ENCODE measurements around the gene C10orf67. TPM values are rescaled to one million over a fixed set of nuclear protein-coding genes. Genes with fewer than 3 reads are reported as not detected.

Gene C10orf67
- polyA plus RNA-seq, 6 donors from 2014 or later, result not detected

GRCh38 chr10:23194966-23195845 is 149.4 kb downstream of the C10orf67 start:
- peak overlapping the region in 1 of 8 donors; percentile 49 for H3K4me3 Mint-ChIP-seq
- ATAC-seq (ENCODE audit: low read depth in 2 of 2), result no peak
- peaks cover 51 to 70% (median 61%) of the 10 kb centered on the region in 3 donors for H3K27me3 Mint-ChIP-seq
- H3K36me3 Mint-ChIP-seq, result peaks cover 0 to 3% of the 10 kb centered on the region in 2 donors
- H3K27ac Mint-ChIP-seq, result peak overlapping the region in 1 of 6 donors; percentile 52
- H3K4me1 Mint-ChIP-seq, result peaks cover 2 to 6% (median 4%) of the 10 kb centered on the region in 3 donors
- DNase-seq, result no peak
- H3K9me3 Mint-ChIP-seq, result peaks cover 0 to 4% (median 0%) of the 10 kb centered on the region in 7 donors

GRCh38 chr10:23194471-23194965 is 150.1 kb downstream of the C10orf67 start:
- Mint-ChIP-seq H3K36me3 (peaks cover 0 to 6% of the 10 kb centered on the region in 2 donors), H3K27ac (no peak overlapping the region), H3K4me1 (peaks cover 2 to 6% (median 4%) of the 10 kb centered on the region in 3 donors), H3K4me3 (no peak overlapping the region), H3K27me3 (peaks cover 53 to 70% (median 60%) of the 10 kb centered on the region in 3 donors), H3K9me3 (peaks cover 0 to 5% (median 0%) of the 10 kb centered on the region in 7 donors)
- ATAC-seq (ENCODE audit: low read depth in 2 of 2), result no peak
- DNase-seq, result no peak

- Mint-ChIP-seq H3K9me3 (peaks cover 0 to 5% (median 0%) of the 10 kb centered on the region in 7 donors), H3K27ac (peak overlapping the region in 1 of 6 donors; percentile 76), H3K4me1 (peaks cover 2 to 6% (median 4%) of the 10 kb centered on the region in 3 donors), H3K4me3 (peak overlapping the region in 1 of 8 donors; percentile 20), H3K36me3 (peaks cover 0 to 6% of the 10 kb centered on the region in 2 donors), H3K27me3 (peaks cover 59 to 78% (median 68%) of the 10 kb centered on the region in 3 donors)
- DNase-seq (no peak), ATAC-seq (ENCODE audit: low read depth in 2 of 2) (no peak)
Observed at GRCh38 chr10:23193435-23194074, 151.0 kb downstream of the C10orf67 start.

GRCh38 chr10:23192712-23193434 is 151.7 kb downstream of the C10orf67 start:
- H3K27ac Mint-ChIP-seq, result no peak overlapping the region
- peaks cover 0 to 6% of the 10 kb centered on the region in 2 donors for H3K36me3 Mint-ChIP-seq
- no peak for DNase-seq
- no peak overlapping the region for H3K4me3 Mint-ChIP-seq
- peaks cover 0 to 5% (median 0%) of the 10 kb centered on the region in 7 donors for H3K9me3 Mint-ChIP-seq
- peaks cover 59 to 78% (median 68%) of the 10 kb centered on the region in 3 donors for H3K27me3 Mint-ChIP-seq
- peaks cover 2 to 6% (median 4%) of the 10 kb centered on the region in 3 donors for H3K4me1 Mint-ChIP-seq
- no peak for ATAC-seq (ENCODE audit: low read depth in 2 of 2)

- Mint-ChIP-seq H3K4me1 (peaks cover 2 to 6% (median 4%) of the 10 kb centered on the region in 3 donors), H3K4me3 (no peak within 1 kb of the TSS), H3K27me3 (peaks cover 58 to 79% (median 67%) of the 10 kb centered on the region in 3 donors), H3K27ac (peak within 1 kb of the TSS in 1 of 6 donors; percentile 37), H3K9me3 (peaks cover 0 to 5% (median 0%) of the 10 kb centered on the region in 7 donors), H3K36me3 (peaks cover 0 to 6% of the 10 kb centered on the region in 2 donors)
- no peak for ATAC-seq (ENCODE audit: low read depth in 2 of 2)
- no peak for DNase-seq
Observed at GRCh38 chr10:23191764-23192711, 152.6 kb downstream of the C10orf67 start, which contains the start of gene PTF1A. Gene PTF1A, plus strand, starts transcription at chr10:23192312. Its CDS starts 219 bp downstream, at chr10:23192531.

- peak overlapping the region in 1 of 8 donors; percentile 21 for H3K4me3 Mint-ChIP-seq
- DNase-seq, result no peak
- peaks cover 0 to 5% (median 0%) of the 10 kb centered on the region in 7 donors for H3K9me3 Mint-ChIP-seq
- H3K4me1 Mint-ChIP-seq, result peaks cover 2 to 6% (median 4%) of the 10 kb centered on the region in 3 donors
- H3K36me3 Mint-ChIP-seq, result peaks cover 0 to 6% of the 10 kb centered on the region in 2 donors
- ATAC-seq (ENCODE audit: low read depth in 2 of 2), result no peak
- peaks cover 55 to 77% (median 58%) of the 10 kb centered on the region in 3 donors for H3K27me3 Mint-ChIP-seq
- peak overlapping the region in 1 of 6 donors; percentile 37 for H3K27ac Mint-ChIP-seq
Observed at GRCh38 chr10:23190872-23191763, 153.5 kb downstream of the C10orf67 start.

- no peak overlapping the region for H3K4me3 Mint-ChIP-seq
- no peak overlapping the region for H3K27ac Mint-ChIP-seq
- peaks cover 2 to 6% (median 4%) of the 10 kb centered on the region in 3 donors for H3K4me1 Mint-ChIP-seq
- H3K27me3 Mint-ChIP-seq, result peaks cover 53 to 70% (median 58%) of the 10 kb centered on the region in 3 donors
- H3K36me3 Mint-ChIP-seq, result peaks cover 0 to 6% of the 10 kb centered on the region in 2 donors
- ATAC-seq (ENCODE audit: low read depth in 2 of 2), result no peak
- DNase-seq, result no peak
- peaks cover 0 to 5% (median 0%) of the 10 kb centered on the region in 7 donors for H3K9me3 Mint-ChIP-seq
Observed at GRCh38 chr10:23189024-23189423, 155.6 kb downstream of the C10orf67 start.

GRCh38 chr10:23187155-23187554 is 157.4 kb downstream of the C10orf67 start:
- DNase-seq (no peak), ATAC-seq (ENCODE audit: low read depth in 2 of 2) (no peak)
- Mint-ChIP-seq H3K4me3 (no peak overlapping the region), H3K4me1 (peaks cover 0 to 2% (median 0%) of the 10 kb centered on the region in 3 donors), H3K9me3 (peaks cover 0 to 10% (median 0%) of the 10 kb centered on the region in 7 donors), H3K27me3 (peaks cover 49 to 69% (median 54%) of the 10 kb centered on the region in 3 donors), H3K27ac (no peak overlapping the region), H3K36me3 (peaks cover 0 to 6% of the 10 kb centered on the region in 2 donors)

GRCh38 chr10:23186697-23187096 is 157.9 kb downstream of the C10orf67 start:
- Mint-ChIP-seq H3K4me1 (peaks cover 0 to 2% (median 0%) of the 10 kb centered on the region in 3 donors), H3K9me3 (peaks cover 0 to 10% (median 0%) of the 10 kb centered on the region in 7 donors), H3K27me3 (peaks cover 53 to 69% (median 54%) of the 10 kb centered on the region in 3 donors), H3K27ac (no peak overlapping the region), H3K4me3 (no peak overlapping the region), H3K36me3 (peaks cover 0 to 6% of the 10 kb centered on the region in 2 donors)
- no peak for DNase-seq
- ATAC-seq (ENCODE audit: low read depth in 2 of 2), result no peak

- H3K4me3 Mint-ChIP-seq, result no peak overlapping the region
- peaks cover 0 to 2% (median 0%) of the 10 kb centered on the region in 3 donors for H3K4me1 Mint-ChIP-seq
- H3K27me3 Mint-ChIP-seq, result peaks cover 54 to 64% (median 54%) of the 10 kb centered on the region in 3 donors
- DNase-seq (no peak), ATAC-seq (ENCODE audit: low read depth in 2 of 2) (no peak)
- H3K36me3 Mint-ChIP-seq, result peaks cover 0 to 6% of the 10 kb centered on the region in 2 donors
- H3K9me3 Mint-ChIP-seq, result peaks cover 0 to 10% (median 0%) of the 10 kb centered on the region in 7 donors
- no peak overlapping the region for H3K27ac Mint-ChIP-seq
Observed at GRCh38 chr10:23186178-23186577, 158.4 kb downstream of the C10orf67 start.

- Mint-ChIP-seq H3K4me3 (no peak overlapping the region), H3K9me3 (peaks cover 0 to 12% (median 0%) of the 10 kb centered on the region in 7 donors), H3K4me1 (peaks cover 0 to 6% (median 4%) of the 10 kb centered on the region in 3 donors), H3K36me3 (no peaks in the 10 kb centered on the region), H3K27ac (no peak overlapping the region), H3K27me3 (peaks cover 71 to 84% (median 76%) of the 10 kb centered on the region in 3 donors)
- ATAC-seq (ENCODE audit: low read depth in 2 of 2), result no peak
- DNase-seq, result no peak
Observed at GRCh38 chr10:23174977-23175512, 169.6 kb downstream of the C10orf67 start.
